Activated CD8-positive, alpha-beta memory T cell treated with anti-CD3 and anti-CD28 coated beads, Interleukin-2, amount 10 ng/mL, durations not matched to agents 7 days and 5 days (primary cell): ENCODE data around the gene TBC1D16. TPM values are rescaled to one million over a fixed set of nuclear protein-coding genes. Genes with fewer than 3 reads are reported as not detected.
A peak's percentile ranks its signal among the peaks of the same experiment; 100 is the strongest.

Source experiments
- ATAC-seq: fragments of 150-1000 bp; cut with Tn5 transposase; one replicate; pipeline ENCODE4 v1.10.0; 2021; ENCODE audit warnings: moderate library complexity
- CTCF ChIA-PET: fragments of 350-600 bp; sonication (Branson Sonifier 250); formaldehyde crosslinking; loops from one replicate; lab custom pipeline; 2021; ENCODE audit warnings: antibody characterized with exemption; lab: Charles Lee
- DNase-seq: peaks from one replicate; pipeline ENCODE4 v3.0.0-alpha.2; 2020
- H3K27ac Mint-ChIP-seq: one replicate; pipeline ENCODE4 v1.8.0; 2021; ENCODE audit warnings: mild to moderate bottlenecking, mixed read lengths
- H3K27me3 Mint-ChIP-seq: one replicate; pipeline ENCODE4 v1.8.0; 2021; ENCODE audit warnings: mixed read lengths
- H3K36me3 Mint-ChIP-seq: one replicate; pipeline ENCODE4 v1.8.0; 2021; ENCODE audit warnings: mild to moderate bottlenecking, mixed read lengths
- H3K4me1 Mint-ChIP-seq: one replicate; pipeline ENCODE4 v1.8.0; 2021; ENCODE audit warnings: mixed read lengths
- H3K4me3 Mint-ChIP-seq: one replicate; pipeline ENCODE4 v1.8.0; 2021; ENCODE audit warnings: mild to moderate bottlenecking, moderate library complexity, mixed read lengths
- H3K9me3 Mint-ChIP-seq: one replicate; pipeline ENCODE4 v1.8.0; 2022; ENCODE audit warnings: low read depth, mixed read lengths
- total RNA-seq, 2 experiments: library from RNA; stranded (reverse); gene quantifications; one replicate each; pipeline ENCODE4 v1.2.3, GENCODE V29; 2021

Gene TBC1D16
- total RNA-seq, 2 experiments from 2014 or later, result 1.2 to 2.8 TPM

DNA sequence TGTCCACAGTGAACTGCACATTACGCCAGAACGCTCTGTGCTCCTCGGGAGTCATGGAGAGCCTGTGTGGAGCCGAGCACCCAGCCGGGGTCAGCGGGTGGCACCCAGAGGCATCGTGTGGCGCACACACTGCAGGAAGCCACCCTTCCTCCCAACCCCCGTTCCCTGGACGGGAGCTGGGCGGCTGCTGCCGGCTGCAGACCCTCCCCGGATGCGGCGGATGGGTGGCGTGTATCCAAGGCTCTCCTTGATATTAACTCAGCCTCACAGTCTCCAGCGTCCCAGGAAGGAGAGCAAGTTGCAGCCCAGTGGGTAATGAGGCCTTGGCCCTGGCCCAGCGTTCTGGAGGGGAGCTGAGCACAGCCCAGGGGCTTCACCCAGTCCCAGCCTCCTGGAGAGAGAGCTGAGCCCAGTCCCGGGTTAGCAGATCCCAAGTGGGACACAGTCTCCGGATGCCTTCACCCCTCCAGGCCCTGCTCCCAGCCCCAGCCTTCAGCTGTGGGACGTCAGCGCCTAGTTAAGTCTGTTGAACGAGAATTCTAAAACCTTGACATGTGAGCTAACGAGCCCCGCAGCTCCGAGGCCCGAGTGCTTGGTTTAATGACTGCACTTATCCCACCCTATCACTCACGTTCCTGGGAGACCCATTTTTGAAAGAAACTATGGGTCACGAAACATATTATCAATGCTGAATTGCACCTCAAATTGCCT, 86.6 kb downstream of the TBC1D16 start:
- CTCF ChIA-PET, result no interaction called here
- Mint-ChIP-seq H3K4me1 (no peaks in the 10 kb centered on the region), H3K27me3 (no peaks in the 10 kb centered on the region), H3K36me3 (no peaks in the 10 kb centered on the region), H3K4me3 (no peak overlapping the region), H3K27ac (no peak overlapping the region), H3K9me3 (no peaks in the 10 kb centered on the region)
- no peak for ATAC-seq
- DNase-seq, result no peak

DNA sequence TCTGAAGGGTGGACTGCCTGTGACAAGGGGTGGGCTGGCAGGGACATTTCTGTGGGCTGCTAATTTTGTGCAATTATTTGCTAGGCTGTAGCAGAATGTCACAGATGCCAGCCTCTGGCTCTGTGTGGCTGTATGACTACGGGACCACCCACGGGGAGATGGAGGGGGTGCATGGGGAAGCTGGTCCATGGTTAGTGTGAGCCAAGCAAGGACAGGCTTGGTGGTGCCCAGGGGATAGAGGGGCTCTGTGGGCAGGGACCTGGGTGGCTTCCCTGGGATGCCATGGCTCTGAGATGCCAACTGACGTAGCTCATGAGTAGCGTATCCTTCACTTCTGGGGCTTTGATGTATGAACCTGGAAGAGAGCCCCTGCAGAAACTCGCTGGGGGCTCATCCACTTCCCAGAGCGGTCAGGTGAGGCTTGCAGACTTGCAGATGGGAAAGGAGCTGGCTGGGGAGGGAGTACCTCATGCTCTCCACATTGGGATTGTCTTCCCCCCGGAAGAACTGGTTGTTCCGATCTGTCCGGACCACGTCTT, 87.2 kb downstream of the TBC1D16 start:
- ATAC-seq (no peak), DNase-seq (no peak)
- CTCF ChIA-PET, result interaction anchor here (0.7 kb wide), 1 partner anchor 25 kb away, joined by 4 read pairs; no protein-coding TSS in a partner anchor
- Mint-ChIP-seq H3K4me3 (no peak overlapping the region), H3K4me1 (no peaks in the 10 kb centered on the region), H3K27me3 (no peaks in the 10 kb centered on the region), H3K36me3 (no peaks in the 10 kb centered on the region), H3K9me3 (no peaks in the 10 kb centered on the region), H3K27ac (no peak overlapping the region)

DNA sequence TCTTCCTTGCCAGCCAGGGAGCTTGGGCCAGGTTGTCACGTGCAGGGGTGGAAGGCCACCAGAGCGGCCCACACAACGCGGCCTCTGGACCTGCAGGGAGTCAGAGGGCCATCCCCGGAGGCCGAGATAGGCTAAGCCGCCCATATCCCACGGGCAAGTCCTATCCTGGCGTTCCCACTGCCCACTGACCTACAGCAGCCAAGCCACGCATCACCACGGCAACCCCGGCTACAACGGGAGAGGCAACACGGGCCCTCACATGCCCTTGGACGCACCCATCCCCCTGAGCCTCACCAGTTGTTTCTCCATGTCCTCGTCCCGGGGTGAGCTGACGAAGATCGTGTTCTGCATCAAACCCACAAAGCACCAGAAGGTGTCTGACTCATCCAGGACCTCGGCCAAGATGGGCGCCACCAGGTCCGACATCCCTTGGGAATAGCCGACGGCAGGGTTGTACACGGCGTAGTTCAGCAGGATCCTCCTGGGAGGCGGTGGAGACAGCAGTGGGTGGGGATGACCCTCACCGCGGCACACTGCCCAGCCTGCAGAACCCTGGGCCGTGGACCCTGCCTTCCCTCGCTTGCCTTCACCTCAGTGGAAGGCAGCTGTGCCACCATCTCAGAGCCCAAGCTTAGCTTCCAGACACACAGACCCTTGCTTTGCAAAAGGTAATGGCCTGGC, 88.2 kb downstream of the TBC1D16 start:
- Mint-ChIP-seq H3K27ac (no peak overlapping the region), H3K4me1 (peaks cover 8% of the 10 kb centered on the region)
- CTCF ChIA-PET, result no interaction called here

DNA sequence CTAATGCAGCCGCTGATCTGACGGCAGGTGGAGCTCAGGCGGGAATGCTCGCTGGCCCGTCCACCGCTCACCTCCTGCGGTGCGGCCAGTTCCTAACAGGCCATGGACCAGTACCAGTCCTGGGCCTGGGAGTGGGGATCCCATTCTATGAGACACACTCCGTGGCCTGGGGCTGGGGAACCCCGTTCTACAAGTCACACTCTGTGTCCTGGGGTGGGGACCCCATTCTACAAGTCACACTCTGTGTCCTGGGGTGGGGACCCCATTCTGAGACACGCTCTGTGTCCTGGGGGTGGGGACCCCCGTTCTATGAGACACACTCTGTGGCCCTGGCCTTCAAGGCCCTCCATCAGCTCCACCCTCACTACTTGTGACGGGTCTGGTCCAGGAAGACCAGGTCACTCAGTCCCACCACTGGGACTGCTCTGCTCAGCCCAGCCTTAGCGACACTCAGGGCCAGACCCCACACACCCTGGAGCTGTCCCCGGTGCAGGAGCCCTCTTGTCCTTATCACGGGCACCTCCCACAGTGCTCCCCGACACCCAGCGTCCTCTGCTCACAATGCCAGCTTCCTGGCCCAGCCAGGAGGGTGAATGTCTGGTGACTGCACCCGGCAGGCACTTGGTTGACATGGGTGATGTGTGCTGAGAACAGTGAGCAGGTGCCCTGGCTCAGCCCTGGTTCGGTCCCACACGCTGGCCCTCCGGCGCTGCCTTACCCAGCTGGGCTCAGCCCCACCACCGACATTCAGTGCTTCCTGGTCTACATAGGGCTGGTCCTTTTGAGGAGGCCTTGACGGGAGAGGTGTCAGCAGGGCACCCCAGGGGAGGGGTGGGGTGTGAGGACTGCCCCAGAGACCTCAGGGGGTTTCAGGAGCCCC, 89.1 kb downstream of the TBC1D16 start:
- peaks cover 9% of the 10 kb centered on the region for H3K4me1 Mint-ChIP-seq
- no peak for DNase-seq
- CTCF ChIA-PET, result no interaction called here
- no peaks in the 10 kb centered on the region for H3K9me3 Mint-ChIP-seq
- no peak overlapping the region for H3K27ac Mint-ChIP-seq
- H3K36me3 Mint-ChIP-seq, result no peaks in the 10 kb centered on the region
- ATAC-seq, result no peak
- H3K27me3 Mint-ChIP-seq, result no peaks in the 10 kb centered on the region
- H3K4me3 Mint-ChIP-seq, result no peak overlapping the region

More for the DNA sequence above, 88.2 kb downstream of the TBC1D16 start:
- Mint-ChIP-seq H3K9me3 (no peaks in the 10 kb centered on the region), H3K36me3 (no peaks in the 10 kb centered on the region), H3K4me3 (no peak overlapping the region), H3K27me3 (no peaks in the 10 kb centered on the region)
- no peak for DNase-seq
- ATAC-seq, result no peak

DNA sequence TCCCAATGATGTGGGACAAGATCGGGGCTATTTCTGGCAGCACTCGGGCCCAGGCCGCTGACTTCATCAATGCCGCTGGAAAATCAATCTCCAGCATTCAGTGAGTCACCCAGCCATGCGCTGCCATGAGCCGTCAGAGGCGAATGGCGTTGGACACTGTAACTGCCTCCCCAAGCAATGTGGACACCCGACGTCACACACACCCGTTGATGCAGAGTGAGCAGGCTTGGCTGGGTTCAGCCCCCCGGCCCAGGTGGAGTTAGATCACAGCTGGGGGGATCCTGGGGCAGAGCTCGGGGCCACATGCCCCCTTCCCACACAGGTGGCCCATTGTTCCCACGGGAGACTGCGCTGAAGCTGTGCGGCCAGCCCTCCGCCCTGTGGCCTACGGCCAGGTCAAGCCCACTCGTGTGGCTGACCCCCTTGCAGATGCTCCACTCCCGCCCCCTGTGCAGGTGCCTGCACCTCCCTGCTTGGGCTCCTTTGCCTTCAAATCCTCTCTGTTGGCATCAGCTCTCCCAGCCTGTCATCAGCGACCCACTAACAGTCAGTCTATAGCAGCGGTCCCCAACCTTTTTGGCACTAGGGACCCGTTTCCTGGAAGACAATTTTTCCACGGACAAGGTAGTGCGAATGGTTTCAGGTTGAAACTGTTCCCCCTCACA, 89.9 kb downstream of the TBC1D16 start:
- Mint-ChIP-seq H3K4me3 (no peak overlapping the region), H3K36me3 (no peaks in the 10 kb centered on the region), H3K27ac (no peak overlapping the region), H3K4me1 (peaks cover 9% of the 10 kb centered on the region), H3K9me3 (no peaks in the 10 kb centered on the region), H3K27me3 (no peaks in the 10 kb centered on the region)
- ATAC-seq, result no peak
- CTCF ChIA-PET, result no interaction called here
- no peak for DNase-seq

DNA sequence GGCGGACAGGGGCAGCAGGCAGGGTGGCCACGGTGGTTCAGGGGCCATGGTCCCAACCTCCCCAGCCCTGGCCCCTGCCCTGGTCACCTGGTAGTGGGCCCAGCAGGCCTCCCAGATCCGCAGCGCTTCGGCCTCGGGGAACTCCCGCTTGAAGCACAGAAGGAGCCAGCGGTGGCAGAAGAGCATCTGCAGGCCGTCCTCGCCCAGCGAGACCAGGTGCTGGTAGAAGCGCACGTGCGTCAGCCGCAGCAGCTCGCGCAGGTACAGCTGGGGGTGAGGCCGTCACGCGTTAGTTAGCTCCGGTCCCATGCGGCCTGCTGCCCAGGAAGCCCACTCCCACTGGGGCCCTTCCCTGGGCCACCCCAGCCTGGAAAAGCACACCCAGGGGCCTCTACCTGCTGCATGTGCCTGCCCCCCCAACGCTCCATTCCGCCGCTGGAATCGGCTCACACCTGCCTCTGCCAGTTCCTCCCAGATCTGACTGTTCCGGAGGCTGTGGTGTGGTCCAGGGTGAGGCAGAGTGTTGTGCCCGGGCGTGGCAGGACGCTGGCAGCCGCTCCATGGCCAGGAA, 90.8 kb downstream of the TBC1D16 start:
- CTCF ChIA-PET, result no interaction called here
- Mint-ChIP-seq H3K4me3 (no peak overlapping the region), H3K36me3 (no peaks in the 10 kb centered on the region), H3K9me3 (no peaks in the 10 kb centered on the region), H3K27me3 (no peaks in the 10 kb centered on the region), H3K4me1 (peaks cover 9% of the 10 kb centered on the region), H3K27ac (no peak overlapping the region)
- ATAC-seq (no peak), DNase-seq (no peak)

DNA sequence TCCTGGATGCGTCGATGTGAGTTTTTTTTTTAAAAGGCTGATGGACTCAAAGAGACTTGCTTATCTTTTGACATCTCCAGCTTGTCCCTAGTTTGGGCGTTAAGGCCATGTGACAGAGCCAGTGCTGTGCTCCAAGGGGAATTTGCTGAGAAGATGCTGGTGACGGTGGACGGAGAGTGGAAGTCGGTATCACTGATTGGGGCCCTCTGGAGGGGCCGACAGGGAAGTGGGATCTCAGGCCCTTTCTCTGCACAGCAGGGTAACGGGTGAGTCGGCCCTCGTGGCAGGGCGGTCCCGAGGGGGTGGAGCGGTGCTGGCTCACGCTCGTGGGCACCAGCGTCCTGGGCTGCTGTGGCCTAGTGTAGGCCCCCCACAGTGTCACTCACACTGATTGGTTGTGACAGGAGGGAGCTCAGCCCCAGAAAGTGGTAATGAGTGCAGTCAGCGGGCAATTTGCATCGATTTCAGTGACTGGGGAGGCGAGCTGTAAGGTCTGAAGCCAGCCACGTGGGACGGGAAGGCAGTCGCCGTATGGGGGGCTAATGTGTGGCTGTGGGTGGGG, 91.3 kb downstream of the TBC1D16 start:
- Mint-ChIP-seq H3K9me3 (no peaks in the 10 kb centered on the region), H3K4me3 (no peak overlapping the region), H3K27me3 (no peaks in the 10 kb centered on the region), H3K36me3 (no peaks in the 10 kb centered on the region), H3K27ac (no peak overlapping the region), H3K4me1 (peaks cover 9% of the 10 kb centered on the region)
- CTCF ChIA-PET, result no interaction called here
- DNase-seq (no peak), ATAC-seq (no peak)

DNA sequence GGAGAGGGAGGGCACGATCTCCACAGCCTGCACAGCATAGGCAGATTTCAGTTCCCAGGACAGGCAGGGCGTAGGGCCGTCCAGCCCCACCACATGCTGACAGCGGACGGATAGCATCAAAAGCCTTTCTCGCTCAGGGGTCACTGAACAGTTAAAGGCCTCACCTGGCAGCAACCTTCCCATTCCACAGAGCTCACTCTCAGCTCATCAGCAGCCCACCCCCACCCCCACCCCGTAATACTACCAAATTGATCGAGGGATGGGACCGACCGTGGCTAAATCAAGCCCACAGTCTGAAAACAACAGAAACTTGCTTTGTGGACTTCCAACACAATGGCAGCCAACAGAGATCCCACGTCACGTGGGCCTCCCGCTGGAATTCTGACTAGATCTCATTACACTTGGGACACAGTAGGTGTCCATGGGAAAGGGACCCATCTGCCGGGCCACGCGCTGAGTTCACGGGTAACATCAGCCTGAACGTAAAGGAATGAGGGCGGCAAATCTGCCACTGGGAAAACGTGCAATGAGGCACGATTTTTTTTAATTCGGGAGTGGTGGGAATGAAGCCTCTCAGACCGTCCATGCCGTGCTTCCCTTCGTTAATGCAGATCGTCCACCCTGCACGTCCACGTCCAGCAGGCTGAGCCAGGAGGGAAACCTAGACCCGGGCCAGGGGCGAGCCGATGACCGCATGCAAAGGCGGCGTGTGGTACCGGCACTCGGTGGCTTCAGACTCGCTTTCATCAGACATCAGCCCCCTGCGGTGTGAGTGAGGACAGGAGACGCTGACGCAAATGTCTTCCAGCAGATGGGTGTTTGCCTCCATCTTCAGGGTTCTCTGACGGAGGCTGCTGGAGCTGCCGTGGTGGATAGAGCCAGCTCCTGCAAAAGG, 92.1 kb downstream of the TBC1D16 start:
- Mint-ChIP-seq H3K9me3 (no peaks in the 10 kb centered on the region), H3K4me3 (no peak overlapping the region), H3K27ac (no peak overlapping the region), H3K4me1 (peaks cover 9% of the 10 kb centered on the region), H3K36me3 (no peaks in the 10 kb centered on the region), H3K27me3 (no peaks in the 10 kb centered on the region)
- CTCF ChIA-PET, result no interaction called here
- no peak for ATAC-seq
- DNase-seq, result no peak

DNA sequence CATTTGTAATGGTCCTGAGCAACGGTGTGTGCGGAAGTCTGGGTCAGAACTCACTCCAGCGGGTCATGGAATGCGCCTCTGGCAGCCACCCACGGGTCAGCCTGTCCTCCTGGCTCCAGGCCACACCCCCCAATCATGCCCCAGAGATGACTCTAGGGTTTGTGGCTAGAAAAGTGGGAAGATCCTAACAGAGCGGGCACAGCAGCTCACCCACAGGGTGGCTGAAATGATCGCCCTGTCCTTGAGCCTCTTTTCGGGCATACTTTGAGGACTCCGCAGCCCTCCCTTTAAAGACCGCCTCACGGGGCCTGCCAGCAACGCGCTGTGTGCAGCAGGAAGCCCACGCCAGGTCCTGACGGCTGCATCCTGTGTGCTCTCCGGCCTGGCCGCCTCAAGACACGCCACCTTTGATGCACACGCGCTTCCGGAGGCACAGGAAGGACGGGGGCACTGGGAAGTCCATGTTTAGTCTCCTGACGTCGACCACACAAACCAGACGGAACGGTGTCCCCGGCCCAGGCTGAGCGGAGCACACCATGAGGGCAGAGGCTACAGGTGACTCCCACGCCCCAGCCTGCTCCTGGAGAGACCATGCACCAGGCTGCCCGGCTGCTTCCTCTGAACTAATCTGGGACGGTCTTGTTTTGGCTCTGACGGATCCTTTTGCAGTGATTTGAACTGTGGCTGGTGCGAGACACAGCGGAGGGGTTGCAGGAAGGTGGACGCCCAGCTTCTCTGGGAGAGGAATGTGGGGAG, 92.9 kb downstream of the TBC1D16 start:
- Mint-ChIP-seq H3K27ac (peak overlapping the region; percentile 60), H3K36me3 (no peaks in the 10 kb centered on the region), H3K4me1 (peaks cover 9% of the 10 kb centered on the region), H3K4me3 (no peak overlapping the region), H3K9me3 (no peaks in the 10 kb centered on the region), H3K27me3 (peaks cover 4% of the 10 kb centered on the region)
- DNase-seq (peak; percentile 57), ATAC-seq (peak; percentile 72)
- CTCF ChIA-PET, result no interaction called here

DNA sequence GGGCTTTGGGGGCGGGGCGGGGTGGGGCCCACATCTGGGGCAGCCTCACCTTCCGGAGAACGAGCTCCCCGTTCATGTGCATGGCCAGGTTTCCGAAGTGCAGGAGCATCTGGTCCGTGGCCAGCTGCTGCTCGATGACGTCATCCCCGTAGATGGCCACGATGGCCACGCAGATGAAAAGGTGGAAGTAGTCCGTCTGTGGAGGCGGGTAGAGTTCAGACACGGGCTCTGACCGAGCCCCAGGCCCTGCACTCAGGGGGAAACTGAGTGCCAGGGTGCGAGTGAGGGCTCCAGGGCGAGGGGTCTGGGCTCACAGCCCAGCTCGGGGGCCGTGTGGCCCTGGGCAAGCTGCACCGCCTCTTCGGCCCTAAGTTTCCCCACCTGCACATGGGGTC, 93.7 kb downstream of the TBC1D16 start:
- H3K4me3 Mint-ChIP-seq, result no peak overlapping the region
- peaks cover 9% of the 10 kb centered on the region for H3K4me1 Mint-ChIP-seq
- no peak for DNase-seq
- peaks cover 11% of the 10 kb centered on the region for H3K27me3 Mint-ChIP-seq
- H3K27ac Mint-ChIP-seq, result no peak overlapping the region
- H3K9me3 Mint-ChIP-seq, result no peaks in the 10 kb centered on the region
- no peak for ATAC-seq
- CTCF ChIA-PET, result no interaction called here
- H3K36me3 Mint-ChIP-seq, result no peaks in the 10 kb centered on the region
